Pancreas (tissue), 10 donors: Measurements from ENCODE around the gene ZNF446. TPM values are rescaled to one million over a fixed set of nuclear protein-coding genes. Genes with fewer than 3 reads are reported as not detected.

ENCODE experiments used
- ATAC-seq, 4 donors: fragments of 200-7000 bp; cut with Tn5 transposase; one replicate each; pipeline versions ENCODE4 v1.8.0 to v1.9.1; 2020; ENCODE audit warnings: mild to moderate bottlenecking in 4 of 4, moderate library complexity in 4 of 4
- DNase-seq, 6 donors: peaks; one replicate each; pipeline ENCODE4 v3.0.0-alpha.2; 2020
- FAIRE-seq: peaks from 2 replicates; lab custom pipeline; 2012; peaks lifted over from hg19 to GRCh38; lab: Jason Lieb, UNC
- H3K27ac ChIP-seq, 4 donors: fragments of 200-600 bp; sonication (generic); 1 replicate in 3 of 4; 2 replicates in 1 of 4; pipeline versions ENCODE4 v1.5.0 to v1.8.0; 2020
- H3K27me3 ChIP-seq, 4 donors: fragments of 200-600 bp; one replicate each; pipeline ENCODE4 v1.8.0; 2021
- H3K36me3 ChIP-seq, 3 donors: fragments of 200-600 bp; sonication (generic) in 1 of 3; one replicate each; pipeline versions ENCODE4 v1.5.0 to v1.8.0; 2020 to 2021
- H3K4me1 ChIP-seq, 3 donors: fragments of 200-600 bp; one replicate each; pipeline ENCODE4 v1.8.0; 2021
- H3K4me3 ChIP-seq, 4 donors: fragments of 200-600 bp; sonication (generic) in 2 of 4; one replicate each; pipeline versions ENCODE4 v1.5.0 to v1.8.0; 2020 to 2021
- H3K9me3 ChIP-seq, 4 donors: fragments of 200-600 bp; one replicate each; pipeline ENCODE4 v1.8.0; 2021
- CTCF ChIP-seq, 4 donors: fragments of 200-600 bp; sonication (generic) in 3 of 4; IDR thresholded peaks; one replicate each; pipeline versions ENCODE4 v1.5.0 to v1.8.0; 2021; ENCODE audit warnings: antibody characterized with exemption in 4 of 4
- WGBS, 2 donors: extraction: QIAGEN DNeasy Blood & Tissue Kit; methylation state at CpG; one replicate each; pipeline ENCODE4 v1.1.7; 2013; 5-methylcytosine and 5-hydroxymethylcytosine counted together
- intact Hi-C, 3 donors: fragments of 100-400 bp; cut with DNase I; formaldehyde crosslinking; loops; one replicate each; pipeline versions ENCODE4 v1.11.1 to v1.14.2; 2022
- polyA plus RNA-seq, 2 donors: library from polyadenylated mRNA; stranded (reverse); fragments of 200-250 nt; gene quantifications; one replicate each; pipeline ENCODE4 v1.2.3, GENCODE V29; 2013
- total RNA-seq, 6 donors: library from RNA; stranded (reverse); fragmentation: NEBNext Ultra II Directional in 4 of 6; extraction: Animal tissue kit (Norgen Biotek cat#: 25700) in 4 of 6; gene quantifications; one replicate each; pipeline versions ENCODE4 v1.2.1 to v1.2.4, GENCODE V29; 2021 to 2023
- donor health status: healthy with polysubstance abuse.
- donor health status: DM: no; HTN: no; CAD: no; lungs with moderate emphysema.
- donor health status: DM: no; HTN: no; CAD: no.
- donor health status: control.
- donor health status: control.
- donor health status: Bipolar disorder and iron deficiency.
- donor health status: DM: yes; HTN: yes; CAD: no.
- donor health status: DM: no; HTN: no; CAD: no.
- donor health status: DM: no; HTN: no; CAD: no.
- donor health status: DM: yes; HTN: yes; CAD: no.

The ZNF446 gene
- total and polyA plus RNA-seq, 8 donors: 4.4 to 23.6 (median 5.9) TPM

GRCh38 chr19:58491393-58491792 lies 15.2 kb downstream of the ZNF446 start:
- WGBS, 2 donors: 80 to 84% methylated on average over 5 of the region's 5 CpGs
- no peaks in the 10 kb centered on the region for H3K4me1 ChIP-seq
- ATAC-seq: no peak
- intact Hi-C loops: no loop called here
- H3K27ac ChIP-seq: no peak overlapping the region
- H3K9me3 ChIP-seq: no peaks in the 10 kb centered on the region
- TF ChIP-seq CTCF (IDR thresholded peaks at IDR 0.05): no peak
- no peaks in the 10 kb centered on the region for H3K36me3 ChIP-seq
- DNase-seq: no peak
- no peak for FAIRE-seq
- H3K27me3 ChIP-seq: no peaks in the 10 kb centered on the region
- no peak overlapping the region for H3K4me3 ChIP-seq

GRCh38 chr19:58492265-58492664 lies 16.1 kb downstream of the ZNF446 start:
- Histone ChIP-seq H3K27ac (no peak overlapping the region), H3K36me3 (no peaks in the 10 kb centered on the region), H3K4me1 (no peaks in the 10 kb centered on the region), H3K9me3 (no peaks in the 10 kb centered on the region), H3K27me3 (no peaks in the 10 kb centered on the region), H3K4me3 (no peak overlapping the region)
- no peak for ATAC-seq
- TF ChIP-seq CTCF (IDR thresholded peaks at IDR 0.05): no peak
- intact Hi-C loops: no loop called here
- no peak for FAIRE-seq
- 89 to 90% methylated on average over 14 of the region's 14 CpGs for WGBS, 2 donors
- DNase-seq: no peak

- Histone ChIP-seq H3K9me3 (no peaks in the 10 kb centered on the region), H3K27ac (no peak overlapping the region), H3K4me1 (peaks cover 0 to 8% (median 6%) of the 10 kb centered on the region in 3 donors), H3K36me3 (no peaks in the 10 kb centered on the region), H3K27me3 (no peaks in the 10 kb centered on the region), H3K4me3 (no peak overlapping the region)
- intact Hi-C loops: no loop called here
- FAIRE-seq (no peak), ATAC-seq (no peak), DNase-seq (peak in 1 of 6 donors; percentile 47)
- WGBS, 2 donors: 86 to 88% methylated on average over 8 of the region's 8 CpGs
- no peak for TF ChIP-seq CTCF (IDR thresholded peaks at IDR 0.05)
Observed at GRCh38 chr19:58497634-58498170, 21.6 kb downstream of the ZNF446 start.

- no peak overlapping the region for H3K27ac ChIP-seq
Observed at GRCh38 chr19:58498316-58499020, 22.3 kb downstream of the ZNF446 start.

More at GRCh38 chr19:58498316-58499020, 22.3 kb downstream of the ZNF446 start:
- peak overlapping the region; percentile 18 to 67 (median 57) for H3K4me3 ChIP-seq
- no peaks in the 10 kb centered on the region for H3K36me3 ChIP-seq
- ATAC-seq: peak in 2 of 4 donors; percentile 1 to 3
- no peak for FAIRE-seq
- H3K9me3 ChIP-seq: no peaks in the 10 kb centered on the region
- WGBS, 2 donors: 58% methylated on average over 22 of the region's 22 CpGs
- no peak for TF ChIP-seq CTCF (IDR thresholded peaks at IDR 0.05)
- DNase-seq: peak in 5 of 6 donors; percentile 41 to 84 (median 64)
- H3K4me1 ChIP-seq: peaks cover 0 to 8% (median 6%) of the 10 kb centered on the region in 3 donors
- no peaks in the 10 kb centered on the region for H3K27me3 ChIP-seq
- intact Hi-C loops: no loop called here
